GM12878 (cell line): ENCODE data around the gene GANAB.

ENCODE experiments used
- FOXK2 ChIP-seq: fragments of 450-650 bp; IDR thresholded peaks from 2 replicates; pipeline ENCODE4 v1.6.1; 2017; ENCODE audit warnings: mild to moderate bottlenecking, moderate library complexity
- JUNB ChIP-seq: IDR thresholded peaks from 2 replicates; pipeline ENCODE4 v1.6.1; 2016; ENCODE audit warnings: antibody characterized with exemption, mild to moderate bottlenecking
- NBN ChIP-seq: fragments of 450-650 bp; IDR thresholded peaks from 2 replicates; pipeline ENCODE4 v1.6.1; 2016
- NFIC ChIP-seq: IDR thresholded peaks from 2 replicates; pipeline ENCODE4 v1.6.1; 2012; ENCODE audit warnings: low read depth, mild to moderate bottlenecking, inconsistent platforms, low read length, moderate library complexity
- TF ChIP-seq, protein P1 (sequence below), 3 experiments: IDR thresholded peaks in 2 of 3; conservative IDR thresholded peaks in 1 of 3; 2 replicates each; pipeline ENCODE4 v1.5.1; 2011; ENCODE audit warnings: low read depth in 3 of 3, low read length in 3 of 3, mild to moderate bottlenecking in 3 of 3, control low read depth in 2 of 3, moderate library complexity in 2 of 3, inconsistent platforms in 1 of 3, mixed read lengths in 1 of 3; ENCODE audit not compliant: control insufficient read depth in 2 of 3, insufficient read depth in 1 of 3; ENCODE audit errors: extremely low read depth in 1 of 3
- TF ChIP-seq, protein P2 (sequence below): IDR thresholded peaks from 2 replicates; pipeline ENCODE4 v1.6.1; 2012; ENCODE audit warnings: low read length, inconsistent platforms
- TF ChIP-seq, protein P3 (sequence below): fragments of 450-650 bp; IDR thresholded peaks from 2 replicates; pipeline ENCODE4 v1.6.1; 2017; ENCODE audit warnings: low read depth, mild to moderate bottlenecking, moderate library complexity

DNA sequence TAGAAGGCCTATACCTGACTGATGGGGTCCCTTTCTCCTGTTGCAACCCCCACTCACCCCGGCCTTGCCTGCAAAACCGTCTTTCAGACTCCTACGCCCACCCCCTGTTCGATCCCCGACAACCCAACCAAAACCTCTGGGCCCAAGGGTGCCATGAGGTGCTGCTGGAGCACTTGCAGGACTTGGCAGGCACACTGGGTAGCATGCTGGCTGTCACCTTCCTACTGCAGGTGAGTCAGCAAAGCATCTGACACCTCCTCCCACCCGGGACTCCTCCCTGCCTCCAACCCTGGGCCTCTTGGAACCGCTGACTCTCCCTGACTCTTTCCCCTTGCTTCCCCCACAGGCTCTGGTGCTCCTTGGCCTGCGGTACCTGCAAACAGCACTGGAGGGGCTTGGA lies 32.1 kb downstream of the GANAB start:
- TF ChIP-seq FOXK2 (no peak), NFIC (no peak), JUNB (no peak), NBN (no peak)
- TF ChIP-seq, protein P1, sequence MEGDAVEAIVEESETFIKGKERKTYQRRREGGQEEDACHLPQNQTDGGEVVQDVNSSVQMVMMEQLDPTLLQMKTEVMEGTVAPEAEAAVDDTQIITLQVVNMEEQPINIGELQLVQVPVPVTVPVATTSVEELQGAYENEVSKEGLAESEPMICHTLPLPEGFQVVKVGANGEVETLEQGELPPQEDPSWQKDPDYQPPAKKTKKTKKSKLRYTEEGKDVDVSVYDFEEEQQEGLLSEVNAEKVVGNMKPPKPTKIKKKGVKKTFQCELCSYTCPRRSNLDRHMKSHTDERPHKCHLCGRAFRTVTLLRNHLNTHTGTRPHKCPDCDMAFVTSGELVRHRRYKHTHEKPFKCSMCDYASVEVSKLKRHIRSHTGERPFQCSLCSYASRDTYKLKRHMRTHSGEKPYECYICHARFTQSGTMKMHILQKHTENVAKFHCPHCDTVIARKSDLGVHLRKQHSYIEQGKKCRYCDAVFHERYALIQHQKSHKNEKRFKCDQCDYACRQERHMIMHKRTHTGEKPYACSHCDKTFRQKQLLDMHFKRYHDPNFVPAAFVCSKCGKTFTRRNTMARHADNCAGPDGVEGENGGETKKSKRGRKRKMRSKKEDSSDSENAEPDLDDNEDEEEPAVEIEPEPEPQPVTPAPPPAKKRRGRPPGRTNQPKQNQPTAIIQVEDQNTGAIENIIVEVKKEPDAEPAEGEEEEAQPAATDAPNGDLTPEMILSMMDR (IDR thresholded peaks at IDR 0.05 in 2 of 3, conservative IDR thresholded peaks at IDR 0.05 in 1 of 3; ENCODE audit: control insufficient read depth in 2 of 3, extremely low read depth in 1 of 3, insufficient read depth in 1 of 3, low read depth in 3 of 3, low read length in 3 of 3), result no peak
- TF ChIP-seq, protein P2, sequence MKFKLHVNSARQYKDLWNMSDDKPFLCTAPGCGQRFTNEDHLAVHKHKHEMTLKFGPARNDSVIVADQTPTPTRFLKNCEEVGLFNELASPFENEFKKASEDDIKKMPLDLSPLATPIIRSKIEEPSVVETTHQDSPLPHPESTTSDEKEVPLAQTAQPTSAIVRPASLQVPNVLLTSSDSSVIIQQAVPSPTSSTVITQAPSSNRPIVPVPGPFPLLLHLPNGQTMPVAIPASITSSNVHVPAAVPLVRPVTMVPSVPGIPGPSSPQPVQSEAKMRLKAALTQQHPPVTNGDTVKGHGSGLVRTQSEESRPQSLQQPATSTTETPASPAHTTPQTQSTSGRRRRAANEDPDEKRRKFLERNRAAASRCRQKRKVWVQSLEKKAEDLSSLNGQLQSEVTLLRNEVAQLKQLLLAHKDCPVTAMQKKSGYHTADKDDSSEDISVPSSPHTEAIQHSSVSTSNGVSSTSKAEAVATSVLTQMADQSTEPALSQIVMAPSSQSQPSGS, result no peak
- TF ChIP-seq, protein P3, sequence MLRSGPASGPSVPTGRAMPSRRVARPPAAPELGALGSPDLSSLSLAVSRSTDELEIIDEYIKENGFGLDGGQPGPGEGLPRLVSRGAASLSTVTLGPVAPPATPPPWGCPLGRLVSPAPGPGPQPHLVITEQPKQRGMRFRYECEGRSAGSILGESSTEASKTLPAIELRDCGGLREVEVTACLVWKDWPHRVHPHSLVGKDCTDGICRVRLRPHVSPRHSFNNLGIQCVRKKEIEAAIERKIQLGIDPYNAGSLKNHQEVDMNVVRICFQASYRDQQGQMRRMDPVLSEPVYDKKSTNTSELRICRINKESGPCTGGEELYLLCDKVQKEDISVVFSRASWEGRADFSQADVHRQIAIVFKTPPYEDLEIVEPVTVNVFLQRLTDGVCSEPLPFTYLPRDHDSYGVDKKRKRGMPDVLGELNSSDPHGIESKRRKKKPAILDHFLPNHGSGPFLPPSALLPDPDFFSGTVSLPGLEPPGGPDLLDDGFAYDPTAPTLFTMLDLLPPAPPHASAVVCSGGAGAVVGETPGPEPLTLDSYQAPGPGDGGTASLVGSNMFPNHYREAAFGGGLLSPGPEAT, result no peak
